Adrenal gland (tissue), 12 donors: Measurements from ENCODE around the gene GGT5. TPM values are rescaled to one million over a fixed set of nuclear protein-coding genes. Genes with fewer than 3 reads are reported as not detected.

Experiments used
- DNase-seq, 7 donors: peaks; one replicate each; pipeline ENCODE4 v3.0.0-alpha.2; 2019 to 2020
- H3K27ac ChIP-seq, 5 donors: fragments of 200-600 bp; sonication (generic) in 4 of 5; 1 replicate in 3 of 5; 2 replicates in 2 of 5; pipeline versions ENCODE4 v1.5.1 to v1.8.0; 2016 to 2020; ENCODE audit warnings: mild to moderate bottlenecking in 1 of 5
- H3K27me3 ChIP-seq: fragments of 200-600 bp; 2 replicates; pipeline ENCODE4 v1.8.0; 2021
- H3K36me3 ChIP-seq, 2 donors: fragments of 200-600 bp; replicated peaks in 1 of 2; 1 replicate in 1 of 2; 2 replicates in 1 of 2; pipeline versions ENCODE4 v1.5.1 to v1.8.0; 2018 to 2022
- H3K4me1 ChIP-seq, 2 donors: fragments of 200-600 bp; replicated peaks in 1 of 2; 1 replicate in 1 of 2; 2 replicates in 1 of 2; pipeline versions ENCODE4 v1.5.1 to v1.8.0; 2018 to 2021
- H3K4me3 ChIP-seq, 4 donors: fragments of 200-600 bp; sonication (generic) in 3 of 4; one replicate each; pipeline ENCODE4 v1.5.1; 2016 to 2018
- H3K9me3 ChIP-seq, 3 donors: fragments of 200-600 bp; sonication (generic) in 1 of 3; replicated peaks in 1 of 3; 1 replicate in 2 of 3; 2 replicates in 1 of 3; pipeline versions ENCODE4 v1.5.1 to v1.8.0; 2016 to 2021
- POLR2A ChIP-seq, 2 donors: fragments of 450-650 bp; IDR thresholded peaks; one replicate each; pipeline ENCODE4 v1.6.1; 2017; ENCODE audit warnings: antibody characterized with exemption in 2 of 2, mild to moderate bottlenecking in 2 of 2, moderate library complexity in 1 of 2
- WGBS, 4 donors: extraction: QIAGEN DNeasy Blood & Tissue Kit in 2 of 4; methylation state at CpG; one replicate each; pipeline versions ENCODE4 v1.1.5 to v1.1.7; 2013 to 2017; 5-methylcytosine and 5-hydroxymethylcytosine counted together
- intact Hi-C, 2 donors: fragments of 100-400 bp; cut with DNase I; formaldehyde crosslinking; loops; one replicate each; pipeline versions ENCODE4 v1.14.1 to v1.15.0; 2022 to 2023
- polyA plus RNA-seq, 3 donors: library from polyadenylated mRNA; stranded (reverse); fragments of 200-250 nt in 2 of 3; fragments of 350-450 nt in 1 of 3; fragmentation: Illumina TruSeq in 1 of 3; extraction: RNeasy Lipid Tissue Mini Kit (QIAGEN cat#74804) in 1 of 3; gene quantifications; one replicate each; pipeline ENCODE4 v1.2.3, GENCODE V29; 2013 to 2014
- total RNA-seq, 9 donors: library from RNA; depleted of rRNA in 4 of 9; stranded (reverse); fragments of >200 nt in 4 of 9; fragments of 120-200 nt in 1 of 9; fragmentation: NEBNext Ultra II Directional in 1 of 9; extraction: Animal tissue kit (Norgen Biotek cat#: 25700) in 1 of 9; gene quantifications; one replicate each; pipeline versions ENCODE4 v1.1.0 to v1.2.4, GENCODE V29; 2013 to 2023
- TF ChIP-seq, protein P1 (sequence below), 6 experiments: fragments of 450-650 bp in 4 of 6; fragments of 200-600 bp in 2 of 6; sonication (generic) in 1 of 6; IDR thresholded peaks; 1 replicate in 5 of 6; 2 replicates in 1 of 6; pipeline versions ENCODE4 v1.5.1 to v1.8.0; 2016 to 2021; ENCODE audit warnings: antibody characterized with exemption in 6 of 6, mild to moderate bottlenecking in 2 of 6, moderate library complexity in 1 of 6
- donor health status: healthy with polysubstance abuse.
- donor health status: Bipolar disorder and iron deficiency.
- donor health status: DM: yes; HTN: yes; CAD: no.
- donor health status: DM: no; HTN: no; CAD: no.
- donor health status: DM: no; HTN: no; CAD: no.
- donor health status: DM: yes; HTN: yes; CAD: no.

GGT5 gene
- total and polyA plus RNA-seq, 12 donors = 7.5 to 149 (median 78.5) TPM

DNA sequence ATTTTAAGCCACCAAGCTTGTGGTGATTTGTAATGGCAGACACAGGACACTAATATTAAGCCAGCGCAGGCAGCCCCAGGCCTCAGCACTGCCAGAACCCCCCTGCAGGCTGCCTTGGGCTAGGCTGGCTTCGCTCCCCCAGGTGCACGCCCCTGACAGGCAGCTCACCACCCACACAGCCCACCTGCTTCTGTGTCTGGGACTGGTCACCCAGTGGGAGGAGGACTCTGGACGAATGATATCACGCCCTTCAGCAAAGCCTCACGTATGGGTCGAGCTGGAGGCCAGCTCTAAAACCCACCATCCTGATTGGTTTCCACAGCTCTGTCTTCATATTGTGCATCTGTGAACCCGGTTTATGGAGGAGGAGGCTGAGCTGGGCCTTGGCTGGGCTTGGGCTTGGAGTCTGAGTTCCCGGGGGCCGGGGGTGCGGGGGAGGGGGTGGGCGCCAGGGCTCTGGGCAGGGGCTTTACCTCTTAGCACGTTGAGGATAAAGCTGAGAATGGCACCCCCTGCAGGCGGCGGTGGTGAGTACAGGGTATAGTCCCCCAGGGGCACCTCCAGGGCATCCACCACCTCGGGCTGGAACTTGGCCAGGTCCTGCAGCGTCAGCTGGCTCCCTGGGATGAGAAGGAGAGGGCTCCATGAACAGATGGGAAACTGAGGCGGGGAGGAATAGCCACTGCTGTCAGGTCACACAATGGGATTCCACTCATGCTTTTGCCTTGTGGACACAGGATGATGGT, 13.8 kb downstream of the GGT5 start:
- peak in 4 of 7 donors; percentile 36 to 61 (median 43) for DNase-seq

DNA sequence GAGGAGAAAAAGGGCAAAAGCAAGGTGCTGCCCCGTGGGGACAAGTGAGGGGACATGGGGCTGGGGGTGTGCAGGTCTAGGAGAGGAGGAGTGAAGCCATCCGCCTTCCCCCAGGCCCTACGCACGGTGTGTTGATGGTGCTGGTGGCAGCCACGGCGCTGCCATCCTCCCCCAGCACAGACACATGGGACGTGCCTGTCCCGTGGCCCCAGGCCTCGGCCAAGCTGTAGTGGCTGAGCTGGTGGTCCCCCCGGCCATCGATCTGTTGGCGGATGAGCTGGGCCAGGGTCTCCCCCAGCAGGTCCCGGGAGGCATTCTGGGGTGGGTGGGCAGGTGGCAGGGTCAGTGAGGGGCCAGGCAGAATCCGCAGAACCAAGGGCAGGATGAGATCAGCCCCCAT, 18.9 kb downstream of the GGT5 start:
- peaks cover 0 to 3% (median 0%) of the 10 kb centered on the region in 3 donors for H3K9me3 ChIP-seq
- no peaks in the 10 kb centered on the region for H3K27me3 ChIP-seq
- H3K27ac ChIP-seq = no peak overlapping the region
- H3K4me1 ChIP-seq = no peaks in the 10 kb centered on the region
- no peaks in the 10 kb centered on the region for H3K36me3 ChIP-seq
- intact Hi-C loops = no loop called here
- DNase-seq = no peak
- TF ChIP-seq, protein P1, sequence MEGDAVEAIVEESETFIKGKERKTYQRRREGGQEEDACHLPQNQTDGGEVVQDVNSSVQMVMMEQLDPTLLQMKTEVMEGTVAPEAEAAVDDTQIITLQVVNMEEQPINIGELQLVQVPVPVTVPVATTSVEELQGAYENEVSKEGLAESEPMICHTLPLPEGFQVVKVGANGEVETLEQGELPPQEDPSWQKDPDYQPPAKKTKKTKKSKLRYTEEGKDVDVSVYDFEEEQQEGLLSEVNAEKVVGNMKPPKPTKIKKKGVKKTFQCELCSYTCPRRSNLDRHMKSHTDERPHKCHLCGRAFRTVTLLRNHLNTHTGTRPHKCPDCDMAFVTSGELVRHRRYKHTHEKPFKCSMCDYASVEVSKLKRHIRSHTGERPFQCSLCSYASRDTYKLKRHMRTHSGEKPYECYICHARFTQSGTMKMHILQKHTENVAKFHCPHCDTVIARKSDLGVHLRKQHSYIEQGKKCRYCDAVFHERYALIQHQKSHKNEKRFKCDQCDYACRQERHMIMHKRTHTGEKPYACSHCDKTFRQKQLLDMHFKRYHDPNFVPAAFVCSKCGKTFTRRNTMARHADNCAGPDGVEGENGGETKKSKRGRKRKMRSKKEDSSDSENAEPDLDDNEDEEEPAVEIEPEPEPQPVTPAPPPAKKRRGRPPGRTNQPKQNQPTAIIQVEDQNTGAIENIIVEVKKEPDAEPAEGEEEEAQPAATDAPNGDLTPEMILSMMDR (IDR thresholded peaks at IDR 0.05) = no peak
- TF ChIP-seq POLR2A (IDR thresholded peaks at IDR 0.05) = no peak
- H3K4me3 ChIP-seq = no peak overlapping the region
- WGBS, 4 donors = 88 to 97% (median 95%) methylated on average over 3 to 14 of the region's 14 CpGs

More for the DNA sequence above, 13.8 kb downstream of the GGT5 start:
- Histone ChIP-seq H3K9me3 (no peaks in the 10 kb centered on the region), H3K27ac (no peak overlapping the region), H3K36me3 (no peaks in the 10 kb centered on the region), H3K4me3 (no peak overlapping the region), H3K27me3 (no peaks in the 10 kb centered on the region), H3K4me1 (no peaks in the 10 kb centered on the region)
- intact Hi-C loops = loop anchor here in 1 of 2 donors (5.0 kb wide), 1 partner anchor 34 kb away; no protein-coding TSS in a partner anchor
- WGBS, 4 donors = 50 to 83% (median 57%) methylated on average over 7 to 18 of the region's 18 CpGs
- TF ChIP-seq POLR2A (IDR thresholded peaks at IDR 0.05) = no peak
- TF ChIP-seq, protein P1 (IDR thresholded peaks at IDR 0.05) = peak in 3 of 6 experiments; percentile 18 to 34 (median 21)

DNA sequence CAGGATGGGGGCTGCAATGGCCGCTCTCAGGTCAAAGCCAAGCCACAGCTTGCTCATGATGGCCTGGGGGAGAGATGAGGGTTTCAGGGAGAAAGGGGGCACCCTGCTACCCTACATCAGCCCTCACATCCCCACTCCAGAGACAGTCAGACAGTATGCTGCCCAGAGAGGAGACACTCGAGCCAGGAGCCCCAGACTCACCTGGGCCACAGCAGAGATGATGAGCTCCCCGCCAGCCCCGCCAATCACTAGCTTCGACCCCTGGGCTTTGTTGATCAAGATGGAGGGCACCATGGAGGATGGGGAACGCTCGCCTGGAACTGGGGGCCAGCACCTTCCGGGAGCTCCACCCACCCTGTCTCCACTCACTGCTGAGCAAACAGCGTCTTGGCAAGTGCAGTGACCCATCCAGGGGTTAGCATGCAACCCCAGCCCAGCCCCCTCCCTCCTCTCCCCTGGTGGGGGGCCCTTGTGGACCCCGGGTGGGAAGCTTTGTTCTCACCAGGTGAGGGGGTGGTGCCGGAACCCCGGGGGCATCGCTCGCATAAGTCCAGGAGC, 19.8 kb downstream of the GGT5 start:
- no peak for TF ChIP-seq POLR2A (IDR thresholded peaks at IDR 0.05)
- TF ChIP-seq, protein P1 (IDR thresholded peaks at IDR 0.05) = no peak
- intact Hi-C loops = no loop called here
- H3K4me3 ChIP-seq = no peak overlapping the region
- no peaks in the 10 kb centered on the region for H3K4me1 ChIP-seq
- peaks cover 0 to 3% (median 0%) of the 10 kb centered on the region in 3 donors for H3K9me3 ChIP-seq
- no peak overlapping the region for H3K27ac ChIP-seq
- H3K27me3 ChIP-seq = no peaks in the 10 kb centered on the region
- DNase-seq = no peak
- H3K36me3 ChIP-seq = no peaks in the 10 kb centered on the region
- WGBS, 4 donors = 88 to 96% (median 91%) methylated on average over 4 to 14 of the region's 14 CpGs

DNA sequence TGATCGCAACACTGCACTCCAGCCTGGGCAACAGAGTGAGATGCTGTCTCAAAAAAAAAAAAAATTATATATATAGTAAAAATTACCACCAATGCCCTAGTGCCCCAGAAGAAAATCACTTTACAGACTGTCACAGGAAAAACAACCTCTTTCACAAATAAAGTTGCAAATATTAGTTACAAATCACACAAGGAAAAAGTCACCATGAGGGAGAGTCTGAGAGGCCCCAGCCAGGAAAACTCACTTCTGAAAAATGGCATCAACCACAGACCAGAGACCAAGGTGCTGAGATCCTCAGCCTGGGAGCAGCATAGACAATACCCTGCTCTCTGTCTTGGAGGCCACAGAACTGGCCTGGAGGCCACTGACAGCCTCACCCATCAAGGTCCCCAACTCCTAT, 20.4 kb downstream of the GGT5 start:
- TF ChIP-seq, protein P1 (IDR thresholded peaks at IDR 0.05) = no peak
- TF ChIP-seq POLR2A (IDR thresholded peaks at IDR 0.05) = no peak
- H3K4me3 ChIP-seq = no peak overlapping the region
- H3K27me3 ChIP-seq = no peaks in the 10 kb centered on the region
- 100% methylated on average over 1 of the region's 1 CpG for WGBS, 4 donors
- H3K9me3 ChIP-seq = peaks cover 0 to 3% (median 0%) of the 10 kb centered on the region in 3 donors
- no peak for DNase-seq
- no peak overlapping the region for H3K27ac ChIP-seq
- intact Hi-C loops = no loop called here
- H3K36me3 ChIP-seq = no peaks in the 10 kb centered on the region
- H3K4me1 ChIP-seq = no peaks in the 10 kb centered on the region
